Sigmoid colon (tissue), 4 donors: ENCODE results near the gene HSPA6.
"Not testable (repeated sequence)": the region's sequence is repeated elsewhere in the genome, so short reads cannot be mapped to it uniquely, and the experiment has no call there.

Experiments used
- CTCF ChIP-seq, 4 experiments: fragments of 450-650 bp in 3 of 4; fragments of 200-600 bp in 1 of 4; IDR thresholded peaks; one replicate each; pipeline ENCODE4 v1.5.1; 2016 to 2019; ENCODE audit warnings: antibody characterized with exemption in 4 of 4, mild to moderate bottlenecking in 3 of 4, moderate library complexity in 2 of 4
- EP300 ChIP-seq, 4 donors: sonication (generic); formaldehyde crosslinking; IDR thresholded peaks; one replicate each; pipeline ENCODE4 v1.6.1; 2017; ENCODE audit warnings: antibody characterized with exemption in 4 of 4
- POLR2A ChIP-seq, 2 donors: fragments of 450-650 bp; IDR thresholded peaks; one replicate each; pipeline ENCODE4 v1.6.1; 2016; ENCODE audit warnings: antibody characterized with exemption in 2 of 2, mild to moderate bottlenecking in 2 of 2, moderate library complexity in 2 of 2

DNA sequence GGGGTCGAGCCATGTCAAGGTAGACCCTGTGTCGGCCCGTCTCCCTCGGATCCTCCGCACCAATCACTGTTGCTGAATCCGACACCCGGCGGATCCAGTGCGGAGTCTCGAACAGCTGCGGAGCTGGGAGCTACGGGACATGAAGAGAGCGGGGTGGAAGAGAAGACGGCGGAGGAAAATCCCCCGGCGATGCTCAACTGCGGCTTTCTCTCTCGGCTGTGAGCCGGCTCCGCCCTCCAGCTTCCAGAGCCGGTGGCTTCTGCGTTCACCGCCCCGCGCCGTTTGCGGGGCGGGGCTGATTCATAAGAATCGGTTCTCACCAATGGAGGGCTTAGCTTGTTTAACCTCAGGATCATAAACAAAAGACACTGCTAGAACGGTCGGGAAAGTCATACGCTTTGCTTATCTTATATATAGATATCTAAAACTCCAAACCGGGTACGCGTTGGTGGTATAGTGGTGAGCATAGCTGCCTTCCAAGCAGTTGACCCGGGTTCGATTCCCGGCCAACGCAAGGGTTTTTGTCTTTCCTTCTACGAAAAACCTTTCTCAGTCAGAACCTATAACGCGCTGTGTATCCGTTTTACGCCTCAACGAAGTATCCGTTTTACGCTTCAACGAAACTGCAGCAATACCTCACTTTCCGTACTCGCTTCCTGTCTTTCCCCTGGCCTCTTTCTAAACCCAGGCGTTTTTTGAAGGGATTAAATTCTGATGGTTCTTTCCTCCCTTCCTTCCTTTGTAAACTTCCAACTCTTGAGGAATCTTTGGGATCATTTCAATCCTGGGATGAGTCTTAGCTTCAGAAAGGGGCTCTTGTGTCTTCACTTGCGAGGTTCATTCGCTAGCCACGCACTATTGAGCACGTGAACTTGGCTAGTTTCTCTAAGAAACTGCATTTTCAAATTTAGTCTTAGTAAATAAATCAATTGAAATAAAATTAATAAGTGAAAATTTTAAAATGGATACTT, 6.6 kb downstream of the HSPA6 start:
- not testable (repeated sequence) for TF ChIP-seq CTCF, POLR2A, EP300 (IDR thresholded peaks at IDR 0.05)
